ENCODE measurements around the gene GSAP. TPM values are rescaled to one million over a fixed set of nuclear protein-coding genes. Genes with fewer than 3 reads are reported as not detected.

Gene GSAP
- total and polyA plus RNA-seq, 5 experiments from 2014 or later: 5.9 to 25.8 (median 7.8) TPM

GRCh38 chr7:77313876-77314480 is 102.2 kb downstream of the GSAP start:
- Mint-ChIP-seq H3K27ac (no peak overlapping the region), H3K27me3 (no peaks in the 10 kb centered on the region), H3K9me3 (peaks cover 0 to 1% (median 0%) of the 10 kb centered on the region in 9 donors), H3K4me3 (no peak overlapping the region), H3K4me1 (peaks cover 0 to 6% (median 2%) of the 10 kb centered on the region in 4 donors), H3K36me3 (peaks cover 35 to 90% (median 71%) of the 10 kb centered on the region in 3 donors)
- ATAC-seq (no peak), DNase-seq (no peak)
- POLR2A ChIA-PET: no interaction called here

DNA sequence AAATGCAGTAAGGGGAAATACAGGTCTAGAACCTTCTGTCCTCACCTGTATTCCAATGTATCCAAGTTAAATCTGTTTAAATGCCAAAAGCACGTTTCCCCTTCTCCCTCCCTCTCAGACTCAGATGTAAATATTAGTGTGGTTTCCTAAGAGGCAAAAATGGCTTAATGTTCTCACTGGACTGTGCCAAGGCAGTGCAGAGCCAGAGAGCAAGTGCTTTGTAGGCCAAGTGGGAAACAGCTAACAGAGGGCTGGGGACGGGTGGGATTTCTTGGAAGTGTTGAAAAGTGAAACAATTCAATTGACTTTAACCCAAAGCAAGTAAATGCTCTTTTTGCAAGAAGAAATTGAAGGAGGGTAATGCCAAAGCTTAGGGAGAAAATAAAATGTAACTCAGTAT is 103.1 kb downstream of the GSAP start:
- no peak for DNase-seq
- Mint-ChIP-seq H3K4me3 (no peak overlapping the region), H3K27me3 (no peaks in the 10 kb centered on the region), H3K27ac (no peak overlapping the region), H3K9me3 (no peaks in the 10 kb centered on the region), H3K36me3 (peaks cover 32 to 89% (median 69%) of the 10 kb centered on the region in 3 donors), H3K4me1 (peaks cover 0 to 6% (median 2%) of the 10 kb centered on the region in 4 donors)
- no peak for ATAC-seq
- POLR2A ChIA-PET: no interaction called here

- DNase-seq (no peak), ATAC-seq (no peak)
- Mint-ChIP-seq H3K9me3 (peaks cover 0 to under 1% (median 0%) of the 10 kb centered on the region in 9 donors), H3K36me3 (peaks cover 28 to 80% (median 70%) of the 10 kb centered on the region in 3 donors), H3K4me1 (peaks cover 2 to 10% (median 3%) of the 10 kb centered on the region in 4 donors), H3K27me3 (no peaks in the 10 kb centered on the region), H3K27ac (no peak overlapping the region), H3K4me3 (no peak overlapping the region)
- POLR2A ChIA-PET: no interaction called here
Measured at GRCh38 chr7:77310982-77311381, 105.2 kb downstream of the GSAP start.

GRCh38 chr7:77309714-77310220 is 106.4 kb downstream of the GSAP start:
- DNase-seq (no peak), ATAC-seq (no peak)
- no peak overlapping the region for H3K4me3 Mint-ChIP-seq
- H3K9me3 Mint-ChIP-seq: peaks cover 0 to 12% (median 4%) of the 10 kb centered on the region in 9 donors
- H3K4me1 Mint-ChIP-seq: peaks cover 2 to 10% (median 3%) of the 10 kb centered on the region in 4 donors
- peaks cover 28 to 77% (median 76%) of the 10 kb centered on the region in 3 donors for H3K36me3 Mint-ChIP-seq
- POLR2A ChIA-PET: no interaction called here
- no peaks in the 10 kb centered on the region for H3K27me3 Mint-ChIP-seq
- no peak overlapping the region for H3K27ac Mint-ChIP-seq

DNA sequence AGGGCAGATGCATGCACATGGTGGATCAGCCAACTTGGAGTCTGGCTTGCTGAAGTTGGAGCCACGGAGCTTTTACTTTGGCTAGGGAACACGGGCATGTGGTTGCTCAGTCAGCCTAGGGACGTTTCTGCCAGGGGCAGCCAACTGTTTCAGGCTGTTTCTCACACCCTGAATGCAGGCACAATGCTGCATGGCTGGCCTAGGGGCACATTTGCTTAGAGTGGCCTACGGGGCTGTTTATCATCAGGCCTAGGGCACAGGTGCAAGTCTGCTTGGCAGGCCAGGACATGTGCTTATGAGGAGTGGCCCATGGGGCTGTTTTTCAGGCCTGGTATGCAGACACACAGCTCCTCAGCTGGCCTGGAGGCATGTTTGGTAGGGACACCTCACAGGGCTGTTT is 107.4 kb downstream of the GSAP start:
- DNase-seq (no peak), ATAC-seq (no peak)
- Mint-ChIP-seq H3K4me1 (peaks cover 2 to 10% (median 4%) of the 10 kb centered on the region in 4 donors), H3K36me3 (peaks cover 33 to 81% (median 71%) of the 10 kb centered on the region in 3 donors), H3K4me3 (no peak overlapping the region), H3K27me3 (no peaks in the 10 kb centered on the region), H3K9me3 (peaks cover 0 to 22% (median 12%) of the 10 kb centered on the region in 9 donors), H3K27ac (no peak overlapping the region)
- POLR2A ChIA-PET: no interaction called here

GRCh38 chr7:77306231-77307067 is 109.7 kb downstream of the GSAP start:
- Mint-ChIP-seq H3K27ac (peak overlapping the region in 1 of 10 donors; percentile 29), H3K27me3 (no peaks in the 10 kb centered on the region), H3K36me3 (peaks cover 56 to 84% (median 67%) of the 10 kb centered on the region in 3 donors), H3K9me3 (peaks cover 4 to 45% (median 28%) of the 10 kb centered on the region in 9 donors), H3K4me3 (no peak overlapping the region), H3K4me1 (peaks cover 2 to 10% (median 4%) of the 10 kb centered on the region in 4 donors)
- DNase-seq (no peak), ATAC-seq (no peak)
- POLR2A ChIA-PET: no interaction called here

- Mint-ChIP-seq H3K36me3 (peaks cover 12 to 56% (median 34%) of the 10 kb centered on the region in 3 donors), H3K4me1 (peaks cover 0 to 7% (median 3%) of the 10 kb centered on the region in 4 donors), H3K27me3 (no peaks in the 10 kb centered on the region), H3K27ac (no peak overlapping the region), H3K9me3 (peaks cover 7 to 29% (median 15%) of the 10 kb centered on the region in 9 donors), H3K4me3 (no peak overlapping the region)
- ATAC-seq (no peak), DNase-seq (no peak)
- POLR2A ChIA-PET: no interaction called here
Measured at GRCh38 chr7:77295549-77295948, 120.6 kb downstream of the GSAP start.

- Mint-ChIP-seq H3K27me3 (no peaks in the 10 kb centered on the region), H3K27ac (peak overlapping the region in 1 of 10 donors; percentile 10), H3K4me3 (no peak overlapping the region), H3K9me3 (peaks cover 5 to 19% (median 13%) of the 10 kb centered on the region in 9 donors), H3K36me3 (peaks cover 4 to 50% (median 28%) of the 10 kb centered on the region in 3 donors), H3K4me1 (peaks cover 1 to 7% (median 6%) of the 10 kb centered on the region in 4 donors)
- DNase-seq (peak in 1 of 10 donors; percentile 3), ATAC-seq (peak; percentile 23 to 52)
- POLR2A ChIA-PET: no interaction called here
Measured at GRCh38 chr7:77293046-77293445, 123.1 kb downstream of the GSAP start.

GRCh38 chr7:77290425-77290824 is 125.7 kb downstream of the GSAP start:
- H3K27me3 Mint-ChIP-seq: no peaks in the 10 kb centered on the region
- no peak overlapping the region for H3K4me3 Mint-ChIP-seq
- H3K9me3 Mint-ChIP-seq: peaks cover 0 to 8% (median 0%) of the 10 kb centered on the region in 9 donors
- peaks cover 1 to 6% (median 6%) of the 10 kb centered on the region in 4 donors for H3K4me1 Mint-ChIP-seq
- ATAC-seq: no peak
- peak overlapping the region in 1 of 10 donors; percentile 57 for H3K27ac Mint-ChIP-seq
- DNase-seq: no peak
- POLR2A ChIA-PET: no interaction called here
- peaks cover 18 to 53% (median 30%) of the 10 kb centered on the region in 3 donors for H3K36me3 Mint-ChIP-seq

GRCh38 chr7:77289387-77289786 is 126.8 kb downstream of the GSAP start:
- H3K4me1 Mint-ChIP-seq: peaks cover 1 to 6% (median 6%) of the 10 kb centered on the region in 4 donors
- peaks cover 18 to 50% (median 29%) of the 10 kb centered on the region in 3 donors for H3K36me3 Mint-ChIP-seq
- H3K27me3 Mint-ChIP-seq: no peaks in the 10 kb centered on the region
- POLR2A ChIA-PET: no interaction called here
- ATAC-seq: no peak
- no peak overlapping the region for H3K4me3 Mint-ChIP-seq
- no peak overlapping the region for H3K27ac Mint-ChIP-seq
- H3K9me3 Mint-ChIP-seq: peaks cover 0 to 8% (median 0%) of the 10 kb centered on the region in 9 donors
- DNase-seq: no peak

DNA sequence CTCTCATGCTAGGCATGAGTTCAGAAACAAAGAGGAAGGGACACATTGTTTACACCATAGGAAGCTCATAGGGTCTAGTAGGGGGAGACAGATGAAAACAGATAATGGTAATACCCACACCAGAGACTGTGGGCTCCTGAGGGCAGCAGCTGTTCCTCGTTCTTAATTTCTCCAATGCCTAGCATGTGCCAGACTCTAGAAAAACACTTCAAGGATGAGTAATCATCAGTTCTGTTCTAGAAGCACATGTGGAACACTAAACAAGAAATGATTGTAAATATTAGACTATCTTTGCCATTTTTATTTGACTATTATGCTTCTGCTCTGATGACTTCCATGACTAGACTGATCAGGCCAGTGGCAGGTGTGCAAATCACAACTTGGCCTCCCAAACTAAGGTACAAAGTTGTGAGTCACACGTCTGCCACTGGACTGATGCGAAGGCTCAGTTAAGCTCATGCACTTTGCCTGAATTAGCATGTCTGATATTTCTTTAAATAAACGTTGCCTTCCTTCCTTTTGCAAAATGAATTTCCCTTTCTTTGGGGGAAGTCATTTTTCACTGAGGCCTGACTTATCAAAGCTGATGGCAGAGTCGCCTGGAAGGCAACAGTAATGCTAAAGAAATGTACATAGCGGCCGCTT is 127.4 kb downstream of the GSAP start:
- H3K9me3 Mint-ChIP-seq: peaks cover 0 to 8% (median 0%) of the 10 kb centered on the region in 9 donors
- ATAC-seq (no peak), DNase-seq (no peak)
- H3K27ac Mint-ChIP-seq: no peak overlapping the region
- peaks cover 1 to 6% (median 6%) of the 10 kb centered on the region in 4 donors for H3K4me1 Mint-ChIP-seq
- POLR2A ChIA-PET: no interaction called here
- no peaks in the 10 kb centered on the region for H3K27me3 Mint-ChIP-seq
- H3K4me3 Mint-ChIP-seq: no peak overlapping the region
- H3K36me3 Mint-ChIP-seq: peaks cover 18 to 53% (median 29%) of the 10 kb centered on the region in 3 donors

DNA sequence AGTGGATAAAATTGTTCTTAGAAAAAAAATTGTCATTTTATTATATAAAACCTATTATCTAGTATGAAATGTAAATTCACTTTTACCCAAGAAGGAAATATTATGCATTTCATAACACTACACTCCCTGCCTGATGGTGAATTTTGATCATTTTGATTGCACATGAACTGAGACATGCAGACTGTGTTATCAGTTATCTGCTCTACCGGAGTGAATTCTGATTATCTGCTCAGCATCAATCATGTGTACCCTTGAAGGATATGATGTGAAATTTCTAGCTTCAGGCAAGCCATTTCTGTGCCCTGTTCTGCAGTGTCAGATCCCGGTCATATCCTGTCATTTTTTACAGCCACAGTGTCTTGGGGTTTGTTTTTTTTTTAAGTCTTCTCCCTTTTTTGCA is 131.5 kb downstream of the GSAP start:
- peaks cover 0 to 8% (median 0%) of the 10 kb centered on the region in 9 donors for H3K9me3 Mint-ChIP-seq
- no peak overlapping the region for H3K4me3 Mint-ChIP-seq
- H3K27me3 Mint-ChIP-seq: no peaks in the 10 kb centered on the region
- no peak for ATAC-seq
- DNase-seq: no peak
- H3K27ac Mint-ChIP-seq: peak overlapping the region in 1 of 10 donors; percentile 39
- peaks cover 0 to 8% (median under 1%) of the 10 kb centered on the region in 4 donors for H3K4me1 Mint-ChIP-seq
- POLR2A ChIA-PET: no interaction called here
- peaks cover 23 to 60% (median 39%) of the 10 kb centered on the region in 3 donors for H3K36me3 Mint-ChIP-seq
